ENCODE results near the gene SLC16A11. TPM values are rescaled to one million over a fixed set of nuclear protein-coding genes. Genes with fewer than 3 reads are reported as not detected.

SLC16A11 gene
- total and polyA plus RNA-seq, 10 of the 15 experiments (the other 5 are each of a cell fraction or from before 2014, with no cell fraction given) = 0.11 to 2.7 (median 0.84) TPM

DNA sequence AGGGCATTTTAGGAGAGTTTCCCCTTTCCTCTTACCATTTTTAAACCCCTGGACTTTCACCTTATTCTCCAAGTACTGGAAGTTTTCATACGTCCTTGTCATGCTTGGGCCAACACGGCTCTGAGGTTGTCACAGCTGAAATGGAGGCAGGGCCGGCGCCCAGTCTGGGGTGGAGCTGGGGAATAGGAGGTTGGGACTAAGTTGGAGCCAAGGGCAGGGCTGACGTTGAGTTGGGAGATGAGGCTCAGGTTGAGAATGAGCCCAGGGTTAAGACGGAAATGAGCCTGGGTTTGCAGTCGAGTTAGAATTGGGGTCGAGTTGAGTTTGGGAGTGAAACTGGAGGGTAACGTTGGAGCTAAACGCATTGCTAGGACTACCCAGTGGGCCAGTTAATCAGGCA, 34.8 kb upstream of the SLC16A11 start (continued):
- no peak for TF ChIP-seq EGR1 (IDR thresholded peaks at IDR 0.05; ENCODE audit: borderline replicate concordance in 1 of 2, low read depth in 2 of 2, low read length in 2 of 2)
- TF ChIP-seq, protein P1, sequence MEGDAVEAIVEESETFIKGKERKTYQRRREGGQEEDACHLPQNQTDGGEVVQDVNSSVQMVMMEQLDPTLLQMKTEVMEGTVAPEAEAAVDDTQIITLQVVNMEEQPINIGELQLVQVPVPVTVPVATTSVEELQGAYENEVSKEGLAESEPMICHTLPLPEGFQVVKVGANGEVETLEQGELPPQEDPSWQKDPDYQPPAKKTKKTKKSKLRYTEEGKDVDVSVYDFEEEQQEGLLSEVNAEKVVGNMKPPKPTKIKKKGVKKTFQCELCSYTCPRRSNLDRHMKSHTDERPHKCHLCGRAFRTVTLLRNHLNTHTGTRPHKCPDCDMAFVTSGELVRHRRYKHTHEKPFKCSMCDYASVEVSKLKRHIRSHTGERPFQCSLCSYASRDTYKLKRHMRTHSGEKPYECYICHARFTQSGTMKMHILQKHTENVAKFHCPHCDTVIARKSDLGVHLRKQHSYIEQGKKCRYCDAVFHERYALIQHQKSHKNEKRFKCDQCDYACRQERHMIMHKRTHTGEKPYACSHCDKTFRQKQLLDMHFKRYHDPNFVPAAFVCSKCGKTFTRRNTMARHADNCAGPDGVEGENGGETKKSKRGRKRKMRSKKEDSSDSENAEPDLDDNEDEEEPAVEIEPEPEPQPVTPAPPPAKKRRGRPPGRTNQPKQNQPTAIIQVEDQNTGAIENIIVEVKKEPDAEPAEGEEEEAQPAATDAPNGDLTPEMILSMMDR (IDR thresholded peaks at IDR 0.05 in 2 of 3, conservative IDR thresholded peaks at IDR 0.05 in 1 of 3; ENCODE audit: control insufficient read depth in 2 of 3, extremely low read depth in 1 of 3, insufficient read depth in 1 of 3, low read depth in 3 of 3, low read length in 3 of 3) = no peak
- TF ChIP-seq, protein P2, sequence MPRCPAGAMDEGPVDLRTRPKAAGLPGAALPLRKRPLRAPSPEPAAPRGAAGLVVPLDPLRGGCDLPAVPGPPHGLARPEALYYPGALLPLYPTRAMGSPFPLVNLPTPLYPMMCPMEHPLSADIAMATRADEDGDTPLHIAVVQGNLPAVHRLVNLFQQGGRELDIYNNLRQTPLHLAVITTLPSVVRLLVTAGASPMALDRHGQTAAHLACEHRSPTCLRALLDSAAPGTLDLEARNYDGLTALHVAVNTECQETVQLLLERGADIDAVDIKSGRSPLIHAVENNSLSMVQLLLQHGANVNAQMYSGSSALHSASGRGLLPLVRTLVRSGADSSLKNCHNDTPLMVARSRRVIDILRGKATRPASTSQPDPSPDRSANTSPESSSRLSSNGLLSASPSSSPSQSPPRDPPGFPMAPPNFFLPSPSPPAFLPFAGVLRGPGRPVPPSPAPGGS (IDR thresholded peaks at IDR 0.05; ENCODE audit: borderline replicate concordance, insufficient read depth, low read depth, low read length, poor library complexity, severe bottlenecking) = no peak
- TF ChIP-seq YBX1 (IDR thresholded peaks at IDR 0.05) = no peak

DNA sequence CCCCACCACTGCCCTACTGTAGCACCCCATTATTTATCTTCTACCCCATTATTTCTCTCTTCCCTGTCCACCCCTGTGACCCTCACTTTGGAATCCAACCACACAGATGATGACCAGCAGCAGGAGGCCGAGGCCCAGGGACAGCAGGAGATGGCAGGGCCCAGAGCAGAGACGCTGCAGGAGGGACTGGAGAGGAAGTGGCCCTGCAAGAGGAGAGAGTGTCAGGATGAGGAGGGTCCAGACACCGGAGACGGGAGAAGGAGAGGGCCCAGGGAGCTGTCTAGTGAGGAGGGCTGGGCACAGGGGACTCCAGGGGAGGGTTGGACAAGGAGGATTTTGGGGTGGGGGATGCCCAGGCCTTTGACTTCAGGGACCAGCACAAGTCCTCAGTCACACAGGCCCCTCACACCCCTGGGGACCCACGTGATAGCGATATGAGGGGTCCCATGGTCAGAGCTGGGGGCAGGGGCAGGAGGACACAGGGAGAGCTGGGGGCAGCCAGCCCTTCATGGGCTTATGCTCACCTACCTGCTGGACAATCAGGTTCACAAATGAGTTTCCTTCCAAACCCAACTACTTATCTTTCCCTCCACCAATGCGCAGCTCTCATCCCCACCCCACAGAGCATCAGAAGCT, 34.1 kb upstream of the SLC16A11 start:
- in situ Hi-C loops (cut with MboI) = no loop called here
- intact Hi-C loops (cut with micrococcal nuclease; ENCODE audit: unreplicated experiment) = no loop called here
- POLR2A ChIA-PET = interaction anchor here (0.5 to 0.7 kb wide), 2 partner anchors 10 to 46 kb away, joined by 3 to 4 read pairs; no protein-coding TSS in a partner anchor
- no TSS peak for BruUV-seq (replicated peaks)
- WGBS (ENCODE audit: insufficient coverage, insufficient replicate concordance, low lambda C conversion rate, missing lambda C conversion rate) = 17% methylated on average over 5 of the region's 7 CpGs
- no peaks in the 10 kb centered on the region for H4K20me1 ChIP-seq (ENCODE audit: control insufficient read depth, insufficient read depth)
- no peak overlapping the region for H3K9ac ChIP-seq (ENCODE audit: control insufficient read depth, insufficient read depth, low read length)
- DNase-seq (ENCODE audit: low read depth, low spot score) (no peak), FAIRE-seq (no peak), ATAC-seq (no peak)
- RAD21 ChIA-PET (ENCODE audit: unreplicated experiment) = no interaction called here
- H3K79me2 ChIP-seq (ENCODE audit: control insufficient read depth, insufficient read depth, low read length) = no peaks in the 10 kb centered on the region
- no peaks in the 10 kb centered on the region for H3K27me3 ChIP-seq (replicated peaks in 1 of 2; ENCODE audit: control insufficient read depth in 2 of 2, insufficient read depth in 2 of 2, low read length in 1 of 2)
- H2AFZ ChIP-seq (ENCODE audit: control insufficient read depth, low read depth, low read length) = no peak overlapping the region
- SMC1A ChIA-PET (ENCODE audit: uncharacterized antibody, unreplicated experiment) = no interaction called here
- no peaks in the 10 kb centered on the region for H3K4me1 ChIP-seq (ENCODE audit: control insufficient read depth, insufficient read depth, low read length)
- no peak overlapping the region for H3K4me3 ChIP-seq
- no peaks in the 10 kb centered on the region for H3K36me3 ChIP-seq (ENCODE audit: control insufficient read depth in 2 of 2, insufficient read depth in 2 of 2, low read length in 1 of 2)
- H3K27ac ChIP-seq (ENCODE audit: control insufficient read depth, insufficient read depth) = no peak overlapping the region
- H3K4me2 ChIP-seq (ENCODE audit: control insufficient read depth, insufficient read depth) = no peak overlapping the region
- H3K9me3 ChIP-seq (replicated peaks; ENCODE audit: control insufficient read depth, insufficient read depth, low read length) = no peaks in the 10 kb centered on the region
- CTCF ChIA-PET = interaction anchor here (1.7 kb wide), 1 partner anchor 25 kb away, joined by 5 read pairs; no protein-coding TSS in a partner anchor
- TF ChIP-seq, protein P3, sequence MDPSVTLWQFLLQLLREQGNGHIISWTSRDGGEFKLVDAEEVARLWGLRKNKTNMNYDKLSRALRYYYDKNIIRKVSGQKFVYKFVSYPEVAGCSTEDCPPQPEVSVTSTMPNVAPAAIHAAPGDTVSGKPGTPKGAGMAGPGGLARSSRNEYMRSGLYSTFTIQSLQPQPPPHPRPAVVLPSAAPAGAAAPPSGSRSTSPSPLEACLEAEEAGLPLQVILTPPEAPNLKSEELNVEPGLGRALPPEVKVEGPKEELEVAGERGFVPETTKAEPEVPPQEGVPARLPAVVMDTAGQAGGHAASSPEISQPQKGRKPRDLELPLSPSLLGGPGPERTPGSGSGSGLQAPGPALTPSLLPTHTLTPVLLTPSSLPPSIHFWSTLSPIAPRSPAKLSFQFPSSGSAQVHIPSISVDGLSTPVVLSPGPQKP (IDR thresholded peaks at IDR 0.05; ENCODE audit: low read depth, low read length) = no peak
- TF ChIP-seq MYB (IDR thresholded peaks at IDR 0.05; ENCODE audit: borderline replicate concordance, low read depth, low read length) (no peak), SMC3 (IDR thresholded peaks at IDR 0.05; ENCODE audit: borderline replicate concordance, low read length) (no peak), JUND (IDR thresholded peaks at IDR 0.05; ENCODE audit: low read depth, low read length) (no peak), NBN (IDR thresholded peaks at IDR 0.05) (no peak), RBBP5 (conservative IDR thresholded peaks at IDR 0.05) (no peak), KLF5 (IDR thresholded peaks at IDR 0.05; ENCODE audit: partially characterized antibody) (no peak), BRCA1 (IDR thresholded peaks at IDR 0.05; ENCODE audit: low read depth, low read length) (no peak), PML (IDR thresholded peaks at IDR 0.05; ENCODE audit: low read length) (no peak)
- TF ChIP-seq, protein P4, sequence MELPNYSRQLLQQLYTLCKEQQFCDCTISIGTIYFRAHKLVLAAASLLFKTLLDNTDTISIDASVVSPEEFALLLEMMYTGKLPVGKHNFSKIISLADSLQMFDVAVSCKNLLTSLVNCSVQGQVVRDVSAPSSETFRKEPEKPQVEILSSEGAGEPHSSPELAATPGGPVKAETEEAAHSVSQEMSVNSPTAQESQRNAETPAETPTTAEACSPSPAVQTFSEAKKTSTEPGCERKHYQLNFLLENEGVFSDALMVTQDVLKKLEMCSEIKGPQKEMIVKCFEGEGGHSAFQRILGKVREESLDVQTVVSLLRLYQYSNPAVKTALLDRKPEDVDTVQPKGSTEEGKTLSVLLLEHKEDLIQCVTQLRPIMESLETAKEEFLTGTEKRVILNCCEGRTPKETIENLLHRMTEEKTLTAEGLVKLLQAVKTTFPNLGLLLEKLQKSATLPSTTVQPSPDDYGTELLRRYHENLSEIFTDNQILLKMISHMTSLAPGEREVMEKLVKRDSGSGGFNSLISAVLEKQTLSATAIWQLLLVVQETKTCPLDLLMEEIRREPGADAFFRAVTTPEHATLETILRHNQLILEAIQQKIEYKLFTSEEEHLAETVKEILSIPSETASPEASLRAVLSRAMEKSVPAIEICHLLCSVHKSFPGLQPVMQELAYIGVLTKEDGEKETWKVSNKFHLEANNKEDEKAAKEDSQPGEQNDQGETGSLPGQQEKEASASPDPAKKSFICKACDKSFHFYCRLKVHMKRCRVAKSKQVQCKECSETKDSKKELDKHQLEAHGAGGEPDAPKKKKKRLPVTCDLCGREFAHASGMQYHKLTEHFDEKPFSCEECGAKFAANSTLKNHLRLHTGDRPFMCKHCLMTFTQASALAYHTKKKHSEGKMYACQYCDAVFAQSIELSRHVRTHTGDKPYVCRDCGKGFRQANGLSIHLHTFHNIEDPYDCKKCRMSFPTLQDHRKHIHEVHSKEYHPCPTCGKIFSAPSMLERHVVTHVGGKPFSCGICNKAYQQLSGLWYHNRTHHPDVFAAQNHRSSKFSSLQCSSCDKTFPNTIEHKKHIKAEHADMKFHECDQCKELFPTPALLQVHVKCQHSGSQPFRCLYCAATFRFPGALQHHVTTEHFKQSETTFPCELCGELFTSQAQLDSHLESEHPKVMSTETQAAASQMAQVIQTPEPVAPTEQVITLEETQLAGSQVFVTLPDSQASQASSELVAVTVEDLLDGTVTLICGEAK (IDR thresholded peaks at IDR 0.05; ENCODE audit: borderline replicate concordance) = no peak

All from GM12878 (cell line).